GM19025 (cell line): Measurements from ENCODE around the gene WDSUB1.

Experiments
- ATAC-seq: cut with Tn5 transposase; IDR thresholded peaks from one replicate; pipeline ENCODE4 v1.9.1; 2021; ENCODE audit warnings: mild to moderate bottlenecking, low read depth, moderate library complexity; ENCODE audit not compliant: unreplicated experiment

Gene WDSUB1, protein sequence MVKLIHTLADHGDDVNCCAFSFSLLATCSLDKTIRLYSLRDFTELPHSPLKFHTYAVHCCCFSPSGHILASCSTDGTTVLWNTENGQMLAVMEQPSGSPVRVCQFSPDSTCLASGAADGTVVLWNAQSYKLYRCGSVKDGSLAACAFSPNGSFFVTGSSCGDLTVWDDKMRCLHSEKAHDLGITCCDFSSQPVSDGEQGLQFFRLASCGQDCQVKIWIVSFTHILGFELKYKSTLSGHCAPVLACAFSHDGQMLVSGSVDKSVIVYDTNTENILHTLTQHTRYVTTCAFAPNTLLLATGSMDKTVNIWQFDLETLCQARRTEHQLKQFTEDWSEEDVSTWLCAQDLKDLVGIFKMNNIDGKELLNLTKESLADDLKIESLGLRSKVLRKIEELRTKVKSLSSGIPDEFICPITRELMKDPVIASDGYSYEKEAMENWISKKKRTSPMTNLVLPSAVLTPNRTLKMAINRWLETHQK

DNA sequence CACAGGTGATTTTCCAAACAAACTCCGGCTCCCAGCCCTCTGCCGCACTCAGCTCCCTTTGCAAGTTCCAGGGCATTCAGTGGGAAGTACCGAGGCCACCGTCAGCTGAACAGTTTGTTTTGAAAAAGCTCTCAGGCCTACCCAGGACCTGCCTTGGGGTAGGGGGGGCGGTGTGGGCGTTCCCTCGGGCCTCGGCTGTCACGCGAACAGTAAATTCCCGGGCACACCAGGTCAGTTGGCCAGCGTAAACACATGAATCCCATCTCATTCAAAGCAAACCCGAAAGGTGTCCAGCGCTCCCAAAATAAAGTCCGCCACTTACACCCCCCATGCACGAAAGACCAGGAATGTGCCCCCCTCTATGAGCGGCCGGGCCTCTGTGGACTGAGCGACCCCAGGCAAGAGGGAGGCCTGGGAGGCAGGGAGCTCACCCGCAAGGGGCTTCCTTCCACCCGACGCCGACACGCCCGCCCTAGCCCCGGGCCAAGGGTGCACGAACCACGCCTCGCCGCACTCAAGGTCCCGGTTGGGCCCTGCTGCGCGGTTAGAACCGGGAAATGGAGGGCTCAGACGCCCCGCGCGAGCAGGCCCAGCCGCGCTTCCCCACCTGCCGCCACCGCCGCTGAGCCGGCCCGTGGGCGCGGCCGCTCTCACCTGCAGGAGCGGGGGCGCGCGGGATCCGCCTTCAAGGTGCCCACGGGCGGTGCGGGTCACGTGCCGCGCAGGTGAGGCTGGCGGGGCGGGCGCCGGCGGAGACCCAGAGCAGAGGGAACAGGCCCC lies at the start of gene WDSUB1:
WDSUB1 (minus strand) TSS at position 775 of the 780 bp plus-strand sequence. CDS start 3,634 bp downstream, outside the sequence.
- ATAC-seq: peak; percentile 38

GRCh38 chr2:159326569-159327255 lies 40.2 kb upstream of the WDSUB1 start:
- ATAC-seq: no peak

DNA sequence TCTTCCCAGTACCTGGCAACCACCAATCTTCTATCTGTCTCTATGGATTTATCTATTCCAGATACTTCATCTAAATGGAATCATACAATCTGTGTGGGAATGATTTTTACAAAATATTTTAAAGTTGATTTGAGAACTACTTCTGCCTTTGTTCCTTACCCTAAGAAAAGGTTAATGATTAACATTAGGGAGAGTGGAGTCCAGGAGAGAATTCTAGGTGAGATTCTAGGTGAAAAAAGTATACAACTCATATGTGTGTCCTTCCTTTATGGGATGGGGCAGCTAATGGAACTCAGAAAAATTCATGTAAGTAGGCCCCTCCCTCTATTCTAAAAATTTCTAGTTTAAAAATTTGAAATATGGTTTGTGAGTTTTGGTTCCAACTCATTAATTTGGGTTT lies 35.9 kb upstream of the WDSUB1 start:
- ATAC-seq: no peak

DNA sequence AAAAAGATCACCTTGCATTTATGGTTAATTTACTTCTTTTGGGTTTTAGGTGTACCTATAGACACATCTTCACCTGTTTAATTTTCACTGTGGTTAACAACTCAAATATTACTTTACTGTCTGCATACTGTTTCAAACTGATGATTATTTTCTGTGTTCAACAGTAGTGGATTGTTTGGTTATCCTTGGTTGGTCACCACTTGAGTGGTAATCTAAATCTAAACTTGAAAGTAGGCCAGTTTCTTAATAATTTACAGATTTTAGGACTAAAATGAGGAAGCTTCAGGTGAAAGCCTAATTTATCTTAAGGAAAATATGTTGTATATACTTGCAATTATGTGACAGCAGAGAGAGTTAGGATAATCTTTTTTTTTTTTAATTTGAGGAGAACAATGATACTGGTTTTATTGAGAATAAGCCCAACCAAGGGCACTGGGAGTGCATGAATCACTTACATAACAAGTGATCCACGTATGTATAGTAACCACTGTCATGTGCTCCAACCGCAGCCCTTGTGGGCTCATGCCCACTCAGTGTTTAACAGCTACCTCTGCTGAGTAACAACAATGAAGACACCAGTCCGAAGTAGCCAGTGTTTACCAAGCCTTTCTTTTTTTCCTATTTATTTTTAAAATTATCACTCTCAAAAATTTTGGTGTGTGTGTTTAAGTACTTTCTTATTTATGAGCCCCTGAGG lies 31.0 kb upstream of the WDSUB1 start:
- ATAC-seq: no peak

GRCh38 chr2:159307942-159308341 lies 21.4 kb upstream of the WDSUB1 start:
- ATAC-seq: no peak

GRCh38 chr2:159300586-159300985 lies 14.1 kb upstream of the WDSUB1 start:
- no peak for ATAC-seq

- ATAC-seq: no peak
Measured at GRCh38 chr2:159298967-159299366, 12.5 kb upstream of the WDSUB1 start.

GRCh38 chr2:159297042-159297707 lies 10.7 kb upstream of the WDSUB1 start:
- ATAC-seq: no peak

- ATAC-seq: no peak
Measured at GRCh38 chr2:159292157-159292556, 5.7 kb upstream of the WDSUB1 start.

- ATAC-seq: no peak
Measured at GRCh38 chr2:159290289-159290907, 3.9 kb upstream of the WDSUB1 start.

GRCh38 chr2:159287733-159288132 lies 1.2 kb upstream of the WDSUB1 start:
- no peak for ATAC-seq

- peak; percentile 91 for ATAC-seq
Measured at GRCh38 chr2:159286709-159287441, 372 bp upstream of the WDSUB1 start.

GRCh38 chr2:159285433-159285832 lies 1.1 kb downstream of the WDSUB1 start:
- no peak for ATAC-seq

DNA sequence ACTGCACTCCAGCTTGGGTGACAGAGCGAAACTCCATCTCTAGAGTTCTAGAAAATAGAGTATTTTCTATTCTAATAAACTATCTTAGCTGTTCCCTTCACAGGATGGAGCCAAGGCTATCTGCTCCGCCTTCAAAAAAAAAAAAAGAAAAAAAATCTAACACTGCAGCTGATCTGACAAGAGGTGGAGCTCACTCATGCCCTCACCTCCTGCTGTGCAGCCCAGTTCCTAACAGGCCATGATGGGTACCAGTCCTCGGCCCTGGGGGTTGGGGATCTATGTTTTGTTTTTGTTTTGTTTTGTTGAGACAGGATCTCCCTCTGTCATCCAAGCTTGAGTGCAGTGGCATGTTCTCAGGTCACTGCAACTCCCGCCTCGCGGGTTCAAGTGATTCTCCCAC lies 3.0 kb downstream of the WDSUB1 start:
- no peak for ATAC-seq

GRCh38 chr2:159281002-159281401 lies 5.5 kb downstream of the WDSUB1 start:
- ATAC-seq: no peak

DNA sequence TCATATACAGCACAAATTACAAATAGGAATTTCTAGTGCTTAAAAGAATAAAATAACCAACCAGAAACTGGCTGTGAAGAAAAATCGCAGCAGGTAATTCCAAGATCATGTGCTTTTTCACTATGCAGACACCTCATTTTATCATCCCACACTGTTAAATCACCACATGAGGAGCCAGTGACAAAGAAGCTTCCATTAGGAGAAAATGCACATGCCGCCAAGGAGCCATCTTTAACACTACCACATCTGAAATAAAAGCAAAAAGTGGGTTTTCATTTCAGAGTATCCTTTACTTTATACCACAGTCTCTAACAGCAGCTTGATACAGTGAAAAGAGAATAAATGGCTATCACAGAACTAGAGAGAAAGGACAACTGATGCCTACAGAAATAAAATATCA lies 6.8 kb downstream of the WDSUB1 start:
- ATAC-seq: no peak

DNA sequence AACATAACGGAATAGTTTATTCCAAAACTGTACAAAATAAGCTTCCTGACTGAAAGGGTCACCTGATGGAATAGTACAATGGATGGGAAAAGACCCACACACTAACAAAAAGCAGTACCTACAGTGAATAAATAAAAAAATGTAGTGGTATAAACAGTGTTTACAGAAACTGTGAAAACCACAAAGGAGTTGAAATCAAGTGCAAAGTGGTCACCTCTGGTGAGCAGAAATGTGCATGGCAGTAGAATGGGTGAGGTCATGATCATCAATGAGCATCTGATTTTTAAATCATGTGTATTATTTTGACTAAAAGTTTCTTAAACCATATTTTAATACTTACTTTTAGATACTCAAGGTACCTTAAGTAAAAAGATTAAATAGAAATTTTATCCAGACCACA lies 11.4 kb downstream of the WDSUB1 start:
- no peak for ATAC-seq

DNA sequence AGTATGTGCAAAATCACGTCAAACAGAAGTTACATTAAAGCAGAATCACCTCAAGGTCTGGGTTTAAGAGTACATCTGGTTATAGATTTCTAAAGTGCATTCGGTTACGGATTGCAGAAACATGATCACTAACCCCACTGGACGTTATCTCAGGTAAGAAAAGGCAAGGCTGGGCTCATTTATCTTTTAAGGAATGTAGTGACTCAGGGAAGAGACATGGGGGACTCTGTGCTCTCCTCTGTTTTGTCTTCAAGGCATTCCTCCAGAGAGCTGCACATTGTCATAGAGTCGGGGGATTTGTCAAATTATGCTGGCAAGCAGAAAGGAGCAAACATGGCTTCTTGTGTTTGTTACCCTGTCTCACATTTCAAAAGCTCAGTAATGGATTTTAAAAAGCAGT lies 14.3 kb downstream of the WDSUB1 start:
- no peak for ATAC-seq
